Neural cell (in vitro differentiated cells): Measurements from ENCODE around the gene ARHGEF19. TPM values are rescaled to one million over a fixed set of nuclear protein-coding genes. Genes with fewer than 3 reads are reported as not detected.

Experiments
- H2AFZ ChIP-seq: fragments of 200-600, 300-800 bp; sonication (generic), shearing (Covaris generic); 2 replicates; pipeline ENCODE4 v1.6.0; 2014; ENCODE audit warnings: low read depth, mild to moderate bottlenecking, antibody characterized with exemption, low read length, moderate library complexity
- H3F3A ChIP-seq: fragments of 200-600 bp; shearing (Covaris generic); 2 replicates; pipeline ENCODE4 v1.6.1; 2016; ENCODE audit warnings: mild to moderate bottlenecking, moderate library complexity, mixed read lengths, antibody characterized with exemption, low read length; ENCODE audit not compliant: insufficient read depth, poor library complexity, severe bottlenecking
- H3K27ac ChIP-seq: fragments of 200-600, 300-800 bp; sonication (generic), shearing (Covaris generic); 2 replicates; pipeline ENCODE4 v1.5.1; 2014; ENCODE audit warnings: mild to moderate bottlenecking, low read length, moderate library complexity
- H3K27me3 ChIP-seq: fragments of 300-800, 200-600 bp; sonication (generic), shearing (Covaris generic); 2 replicates; pipeline ENCODE4 v1.6.0; 2014; ENCODE audit warnings: mild to moderate bottlenecking, low read depth, low read length, moderate library complexity; ENCODE audit not compliant: insufficient read depth
- H3K36me3 ChIP-seq: fragments of 300-800, 200-600 bp; sonication (generic), shearing (Covaris generic); 2 replicates; pipeline ENCODE4 v1.5.1; 2014; ENCODE audit warnings: mild to moderate bottlenecking, antibody characterized with exemption, low read length, moderate library complexity; ENCODE audit not compliant: insufficient read depth
- H3K4me2 ChIP-seq: fragments of 300-800, 200-600 bp; sonication (generic), shearing (Covaris generic); 2 replicates; pipeline ENCODE4 v1.6.0; 2014; ENCODE audit warnings: mild to moderate bottlenecking, low read length
- H3K4me3 ChIP-seq: fragments of 300-800, 200-600 bp; sonication (generic), shearing (Covaris generic); 2 replicates; pipeline ENCODE4 v1.5.1; 2014; ENCODE audit warnings: mild to moderate bottlenecking, low read length, moderate library complexity
- H3K79me2 ChIP-seq: fragments of 200-600 bp; shearing (Covaris generic); replicated peaks from 2 replicates; pipeline ENCODE4 v1.6.0; 2014; ENCODE audit warnings: mild to moderate bottlenecking, low read length, moderate library complexity; ENCODE audit not compliant: insufficient read depth
- H3K9ac ChIP-seq: fragments of 300-800, 200-600 bp; sonication (generic), shearing (Covaris generic); 2 replicates; pipeline ENCODE4 v1.6.1; 2016; ENCODE audit warnings: mild to moderate bottlenecking, low read length, mixed read lengths
- H3K9me2 ChIP-seq: fragments of 200-600 bp; shearing (Covaris generic); 2 replicates; pipeline ENCODE4 v1.6.1; 2016; ENCODE audit warnings: mild to moderate bottlenecking, low read length, mixed read lengths; ENCODE audit not compliant: insufficient read depth
- H3K9me3 ChIP-seq: fragments of 200-600, 300-800 bp; sonication (generic), shearing (Covaris generic); 2 replicates; pipeline ENCODE4 v1.6.1; 2016; ENCODE audit warnings: mild to moderate bottlenecking, mixed run types, low read length, moderate library complexity, mixed read lengths
- H4K20me1 ChIP-seq: fragments of 200-600 bp; shearing (Covaris generic); 2 replicates; pipeline ENCODE4 v1.6.1; 2016; ENCODE audit warnings: mild to moderate bottlenecking, mixed run types; ENCODE audit not compliant: insufficient read depth
- CTCF ChIP-seq: fragments of 450-650 bp; IDR thresholded peaks from 2 replicates; pipeline ENCODE4 v1.5.1; 2014; ENCODE audit warnings: antibody characterized with exemption, mild to moderate bottlenecking, moderate library complexity; ENCODE audit not compliant: poor library complexity, severe bottlenecking
- EP300 ChIP-seq: fragments of 450-650 bp; conservative IDR thresholded peaks from 2 replicates; pipeline ENCODE4 v1.6.1; 2014; ENCODE audit warnings: antibody characterized with exemption, mild to moderate bottlenecking, moderate library complexity; ENCODE audit not compliant: poor library complexity, severe bottlenecking
- EZH2 ChIP-seq: fragments of 200-600, 300-800 bp; shearing (Covaris generic), sonication (generic); IDR thresholded peaks from 2 replicates; pipeline ENCODE4 v1.6.1; 2014; ENCODE audit warnings: antibody characterized with exemption, low read length, borderline replicate concordance, mild to moderate bottlenecking; ENCODE audit not compliant: insufficient read depth, poor library complexity, severe bottlenecking
- MXI1 ChIP-seq: fragments of 450-650 bp; conservative IDR thresholded peaks from 2 replicates; pipeline ENCODE4 v1.6.1; 2014; ENCODE audit warnings: antibody characterized with exemption, mild to moderate bottlenecking; ENCODE audit not compliant: poor library complexity, severe bottlenecking
- POLR2AphosphoS5 ChIP-seq: IDR thresholded peaks from 2 replicates; pipeline ENCODE4 v1.6.1; 2012
- RAD21 ChIP-seq: fragments of 450-650 bp; conservative IDR thresholded peaks from 2 replicates; pipeline ENCODE4 v1.6.1; 2014; ENCODE audit warnings: antibody characterized with exemption, mild to moderate bottlenecking, moderate library complexity
- REST ChIP-seq: IDR thresholded peaks from 2 replicates; pipeline ENCODE4 v1.6.1; 2012; ENCODE audit warnings: borderline replicate concordance
- SMC3 ChIP-seq: fragments of 450-650 bp; conservative IDR thresholded peaks from 2 replicates; pipeline ENCODE4 v1.6.1; 2014; ENCODE audit warnings: antibody characterized with exemption, mild to moderate bottlenecking, moderate library complexity; ENCODE audit not compliant: poor library complexity
- TAF1 ChIP-seq: IDR thresholded peaks from 2 replicates; pipeline ENCODE4 v1.6.1; 2012; ENCODE audit warnings: low read depth
- polyA plus RNA-seq: library from polyadenylated mRNA; depleted of rRNA; stranded (reverse); fragments of >200 nt; gene quantifications from 2 replicates; pipeline ENCODE4 v1.2.3, GENCODE V29; 2014

The ARHGEF19 gene
- polyA plus RNA-seq, 1 donor from 2014 or later = 0.93 TPM

DNA sequence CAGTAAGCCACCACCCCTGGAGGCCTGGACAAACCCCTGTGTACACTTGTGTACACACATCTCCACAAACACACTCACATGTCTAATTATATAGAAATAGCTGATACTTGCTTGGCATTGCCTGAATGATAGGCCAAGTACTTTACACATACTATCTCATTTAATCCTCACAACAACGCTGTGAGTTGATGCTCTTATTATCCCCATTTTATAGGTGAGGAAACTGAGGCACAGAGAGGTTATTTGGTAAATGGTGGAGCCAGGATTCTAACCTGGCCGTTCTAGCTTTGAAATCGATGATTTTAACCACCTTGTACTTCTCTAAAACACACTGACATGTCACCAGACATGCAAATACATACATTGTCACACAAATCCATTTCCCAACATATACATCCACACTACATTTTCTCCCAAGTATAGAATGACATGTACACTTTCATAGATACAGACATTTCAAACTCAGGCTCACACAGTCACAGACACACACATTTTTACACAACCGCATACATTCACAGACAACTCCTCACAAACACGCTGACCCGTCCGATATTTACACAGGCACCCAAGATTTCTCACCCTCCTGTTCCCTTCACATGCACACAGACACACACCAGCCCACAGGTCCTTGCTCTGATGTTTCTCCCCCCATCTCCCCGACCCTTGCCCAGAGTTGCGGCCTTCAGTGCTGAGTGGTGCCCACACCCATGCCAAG is 3.2 kb downstream of the ARHGEF19 start:
- no peak for TF ChIP-seq POLR2AphosphoS5
- no peak for TF ChIP-seq REST
- no peak for TF ChIP-seq SMC3
- TF ChIP-seq TAF1 = no peak
- TF ChIP-seq CTCF = no peak
- no peak for TF ChIP-seq EP300
- no peak for TF ChIP-seq EZH2
- TF ChIP-seq MXI1 = no peak
- no peak for TF ChIP-seq RAD21
- no peak overlapping the region for H2AFZ ChIP-seq

DNA sequence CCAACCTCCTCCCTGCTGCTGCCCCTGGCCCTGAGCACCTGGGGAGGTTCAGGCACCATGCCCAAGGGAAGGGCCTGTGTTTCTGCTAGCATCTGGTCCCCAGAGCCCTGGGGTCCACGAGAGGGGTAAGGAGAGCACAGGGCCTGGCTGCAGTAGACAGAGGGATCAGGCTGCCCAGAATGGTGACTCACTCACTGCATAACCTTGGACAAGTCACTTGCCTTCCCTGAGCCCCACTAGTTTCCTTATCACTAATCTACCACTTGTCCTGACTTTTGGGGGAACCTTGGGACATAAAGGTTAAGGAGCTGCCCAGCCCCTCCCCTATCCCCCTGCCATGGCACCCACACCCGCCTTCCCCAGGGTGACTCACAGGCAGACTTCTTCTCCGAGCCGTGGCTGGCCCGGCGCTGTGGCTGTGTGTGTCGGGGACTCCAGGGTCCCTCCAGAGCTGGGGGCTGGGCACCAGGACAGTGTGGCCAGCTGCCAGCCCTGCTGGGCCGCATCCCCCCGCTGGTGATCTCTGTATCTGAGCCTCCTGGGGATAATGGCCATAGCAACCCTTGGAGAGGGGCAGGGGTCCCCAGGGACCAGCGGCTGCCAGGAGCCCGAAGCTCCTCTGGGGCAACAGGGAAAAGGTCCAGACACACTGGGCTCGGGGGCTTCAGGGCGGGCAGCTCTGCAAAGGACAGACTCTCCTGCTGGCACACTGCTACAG is 4.0 kb downstream of the ARHGEF19 start:
- Histone ChIP-seq H3K9ac (no peak overlapping the region), H3K9me2 (no peaks in the 10 kb centered on the region), H3K36me3 (no peaks in the 10 kb centered on the region), H3K4me3 (no peak overlapping the region), H3K27ac (no peak overlapping the region), H2AFZ (no peak overlapping the region), H3K9me3 (no peaks in the 10 kb centered on the region), H3K4me2 (no peak overlapping the region), H3K27me3 (no peaks in the 10 kb centered on the region), H3K79me2 (no peaks in the 10 kb centered on the region), H3F3A (no peaks in the 10 kb centered on the region), H4K20me1 (no peaks in the 10 kb centered on the region)
- TF ChIP-seq SMC3 (no peak), EP300 (no peak), MXI1 (no peak), POLR2AphosphoS5 (no peak), REST (no peak), RAD21 (no peak), EZH2 (no peak), CTCF (no peak), TAF1 (no peak)

More for the DNA sequence above, 3.2 kb downstream of the ARHGEF19 start:
- no peaks in the 10 kb centered on the region for H3K9me3 ChIP-seq
- no peak overlapping the region for H3K27ac ChIP-seq
- no peaks in the 10 kb centered on the region for H3K9me2 ChIP-seq
- no peaks in the 10 kb centered on the region for H4K20me1 ChIP-seq
- H3K4me3 ChIP-seq = no peak overlapping the region
- no peaks in the 10 kb centered on the region for H3K36me3 ChIP-seq
- no peak overlapping the region for H3K9ac ChIP-seq
- H3F3A ChIP-seq = no peaks in the 10 kb centered on the region
- H3K27me3 ChIP-seq = no peaks in the 10 kb centered on the region
- no peak overlapping the region for H3K4me2 ChIP-seq
- no peaks in the 10 kb centered on the region for H3K79me2 ChIP-seq
